HEK293T (cell line): ENCODE data around the gene EXOC4.

Source experiments
- FOXM1 ChIP-seq: fragments of 450-650 bp; IDR thresholded peaks from 2 replicates; pipeline ENCODE4 v1.6.1; 2017; ENCODE audit warnings: mild to moderate bottlenecking, borderline replicate concordance
- HDGF ChIP-seq: fragments of 450-650 bp; IDR thresholded peaks from 2 replicates; pipeline ENCODE4 v1.6.1; 2017; ENCODE audit warnings: antibody characterized with exemption, borderline replicate concordance

DNA sequence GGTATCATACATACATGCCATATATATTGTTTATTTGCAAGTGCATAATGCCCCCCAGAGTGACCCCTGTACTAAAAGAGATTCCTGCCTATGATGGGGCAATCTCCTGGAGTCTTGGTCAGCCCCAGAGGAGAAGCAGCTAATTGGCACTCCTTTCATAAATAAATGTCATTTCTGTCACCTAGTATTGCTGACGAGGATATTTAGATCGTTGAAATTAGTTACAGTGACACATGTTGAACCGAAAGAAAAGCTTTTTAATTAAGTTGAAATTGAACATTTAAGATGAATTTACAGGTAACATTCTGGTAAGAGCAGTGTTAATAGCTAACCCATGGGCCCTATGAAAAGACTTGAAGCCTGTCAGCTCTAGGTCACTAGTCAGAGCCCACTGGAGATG is 663.7 kb downstream of the EXOC4 start:
- no peak for TF ChIP-seq HDGF
- TF ChIP-seq FOXM1, result no peak
